ENCODE data around the gene NUTM1.
"Not testable (repeated sequence)": the region's sequence is repeated elsewhere in the genome, so short reads cannot be mapped to it uniquely, and the experiment has no call there.

Gene NUTM1

DNA sequence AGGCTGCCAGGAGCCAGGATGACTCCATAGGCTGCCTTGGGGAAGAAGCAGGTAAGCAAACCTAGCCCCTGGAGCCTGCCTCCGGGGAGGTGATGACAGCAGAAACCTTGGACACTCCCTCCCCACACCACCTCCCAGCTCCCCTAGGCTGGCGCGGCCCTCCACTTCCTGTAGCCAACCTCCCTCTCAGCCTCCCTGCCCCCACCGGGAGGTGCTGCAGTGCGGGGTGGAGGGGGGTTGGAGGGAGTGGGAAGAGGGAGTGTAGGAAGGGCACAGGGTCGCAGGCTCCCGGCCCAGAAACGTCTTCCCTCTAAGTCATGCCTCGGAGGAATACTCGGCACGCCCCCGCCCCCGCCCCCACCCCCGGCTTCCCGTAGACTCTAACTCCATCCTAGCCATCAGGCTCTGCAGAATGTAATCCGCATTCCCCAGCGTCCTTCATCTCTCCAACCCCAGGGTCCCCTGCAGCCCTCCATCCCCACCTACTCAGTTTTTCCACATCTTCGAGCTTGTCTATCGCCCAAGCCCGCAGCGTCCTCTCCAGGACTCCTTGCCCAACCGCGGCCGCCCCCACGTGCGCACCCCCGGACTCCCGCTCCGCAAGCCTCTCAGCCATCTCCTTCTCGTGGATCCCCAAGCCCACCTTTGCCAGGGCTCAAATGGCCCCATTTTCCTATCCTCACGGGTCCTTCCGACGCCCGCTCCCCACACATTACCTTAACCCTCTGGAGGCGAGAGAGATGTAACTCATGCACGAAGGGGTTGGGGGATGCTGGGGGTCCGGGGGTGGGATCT, 23.4 kb downstream of the NUTM1 start:
- peak; percentile 29 to 47 for DNase-seq

- peak; percentile 85 to 89 for DNase-seq
Observed at GRCh38 chr15:34367101-34368081, 24.3 kb downstream of the NUTM1 start, which contains the start of gene LPCAT4. Gene LPCAT4, minus strand, starts transcription at chr15:34367196. Its CDS starts 96 bp downstream, at chr15:34367100.

DNA sequence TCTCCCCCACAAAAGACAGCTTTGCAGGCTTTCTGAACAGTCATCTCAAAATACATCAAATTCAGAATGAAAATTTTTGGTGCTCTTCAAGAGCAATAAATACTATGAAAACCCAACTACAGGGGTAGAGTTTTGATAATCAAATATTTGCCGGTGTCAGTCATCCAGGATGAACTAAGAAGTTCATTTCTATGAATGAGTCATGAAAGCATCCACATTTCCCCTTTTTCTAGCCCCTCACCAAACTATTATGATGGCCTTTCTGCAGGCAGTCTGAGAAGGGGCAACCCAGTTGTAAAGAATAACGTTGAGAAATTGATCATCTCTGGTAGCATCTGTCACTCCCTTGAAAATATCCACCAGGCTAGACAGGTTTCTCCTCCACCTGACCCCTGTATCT, 27.0 kb downstream of the NUTM1 start:
- DNase-seq, result no peak

- no peak for DNase-seq
Observed at GRCh38 chr15:34370643-34371042, 27.5 kb downstream of the NUTM1 start.

GRCh38 chr15:34373951-34374350, 30.8 kb downstream of the NUTM1 start:
- no peak for DNase-seq

GRCh38 chr15:34374816-34375215, 31.7 kb downstream of the NUTM1 start:
- DNase-seq, result no peak

DNA sequence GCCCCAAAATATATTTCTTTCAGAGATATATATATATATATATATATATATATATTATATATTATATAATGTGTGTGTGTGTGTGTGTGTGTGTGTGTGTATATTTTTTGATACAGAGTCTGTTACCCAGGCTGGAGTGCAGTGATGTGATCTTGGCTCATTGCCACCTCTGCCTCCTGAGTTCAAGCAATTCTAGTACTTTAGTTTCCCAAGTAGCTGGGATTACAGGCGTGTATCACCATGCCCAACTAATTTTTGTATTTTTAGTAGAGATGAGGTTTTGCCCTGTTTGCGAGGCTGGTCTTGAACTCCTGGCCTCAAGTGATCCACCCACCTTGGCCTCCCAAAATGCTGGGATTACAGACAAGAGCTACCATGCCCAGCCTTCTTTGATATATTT, 32.4 kb downstream of the NUTM1 start:
- DNase-seq, result not testable (repeated sequence)

- no peak for DNase-seq
Observed at GRCh38 chr15:34376856-34377255, 33.7 kb downstream of the NUTM1 start.

DNA sequence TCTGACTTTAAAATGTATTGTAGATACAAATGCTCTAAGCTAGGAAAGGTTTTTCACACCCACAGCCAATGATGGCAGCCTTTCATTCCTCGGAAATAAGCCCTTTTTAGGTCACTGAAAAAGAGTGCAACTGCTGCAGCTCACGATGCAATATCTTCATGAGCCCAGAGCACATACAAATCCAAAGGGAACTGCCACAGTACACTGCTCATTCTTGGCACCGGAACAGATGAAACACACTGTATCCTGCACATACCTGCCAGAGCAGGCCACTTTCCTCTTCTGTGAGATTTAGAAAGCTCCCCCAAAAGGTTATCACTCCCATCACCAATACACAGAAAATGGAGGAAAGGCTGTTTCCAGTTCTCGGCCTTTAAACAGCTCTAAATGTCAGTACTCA, 37.4 kb downstream of the NUTM1 start:
- DNase-seq, result not testable (repeated sequence)

DNA sequence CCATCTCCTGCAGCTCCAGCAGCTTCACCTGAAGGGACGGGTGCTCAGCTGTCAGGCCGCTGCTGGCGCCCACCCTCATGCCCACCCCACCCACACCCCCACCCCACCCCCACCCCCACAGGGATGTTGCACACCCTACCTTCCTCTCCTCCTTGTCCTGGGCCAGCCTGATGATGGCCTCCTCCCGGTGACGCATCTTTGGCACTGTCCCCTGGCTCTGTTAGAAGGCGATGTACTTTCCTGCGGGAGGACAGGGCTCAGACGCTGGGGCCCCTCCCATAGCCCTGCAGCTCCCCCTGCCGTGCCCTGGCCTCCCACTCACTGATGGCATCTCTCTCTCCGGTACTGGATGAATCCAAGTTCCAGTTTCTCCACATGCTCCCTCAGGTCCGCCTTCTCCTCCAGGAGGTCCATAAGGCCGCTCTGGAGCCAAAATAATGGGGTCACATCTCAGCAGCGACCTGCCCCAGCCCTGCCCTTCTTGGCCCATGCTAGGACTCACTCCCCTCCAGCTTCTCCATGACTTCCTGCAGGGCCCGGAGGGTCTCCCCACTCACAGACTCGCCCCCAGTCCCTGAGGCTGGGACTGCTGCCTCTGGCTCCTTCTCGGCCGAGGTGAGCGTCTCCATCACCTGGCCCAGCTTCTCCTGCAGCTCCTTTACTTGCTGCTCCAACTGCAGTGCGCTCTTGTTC, 38.9 kb downstream of the NUTM1 start:
- not testable (repeated sequence) for DNase-seq

DNA sequence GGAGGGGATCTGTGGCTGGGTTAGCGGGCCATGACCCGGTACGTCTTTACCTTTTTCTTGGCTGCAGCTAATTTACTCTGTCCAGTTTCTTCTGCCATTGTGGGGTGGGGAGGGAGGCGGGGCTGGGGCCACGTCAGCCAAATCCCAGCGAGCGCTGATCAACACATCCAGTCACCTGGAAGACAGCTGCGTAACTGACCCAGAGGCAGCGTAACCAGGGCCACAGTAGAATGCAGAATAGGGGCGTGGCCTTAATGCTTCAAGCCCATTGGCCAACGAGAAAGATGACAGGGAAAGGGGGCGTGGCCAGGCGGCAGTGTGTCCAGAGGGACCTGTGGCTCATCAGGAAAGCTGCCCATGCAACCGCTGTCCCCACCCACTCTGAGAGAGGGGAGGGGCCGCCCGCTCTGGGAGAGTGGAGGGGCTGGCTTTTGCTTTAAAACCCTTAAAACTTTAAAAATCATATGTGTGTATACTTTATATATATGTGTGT, 46.5 kb downstream of the NUTM1 start:
- not testable (repeated sequence) for DNase-seq

DNA sequence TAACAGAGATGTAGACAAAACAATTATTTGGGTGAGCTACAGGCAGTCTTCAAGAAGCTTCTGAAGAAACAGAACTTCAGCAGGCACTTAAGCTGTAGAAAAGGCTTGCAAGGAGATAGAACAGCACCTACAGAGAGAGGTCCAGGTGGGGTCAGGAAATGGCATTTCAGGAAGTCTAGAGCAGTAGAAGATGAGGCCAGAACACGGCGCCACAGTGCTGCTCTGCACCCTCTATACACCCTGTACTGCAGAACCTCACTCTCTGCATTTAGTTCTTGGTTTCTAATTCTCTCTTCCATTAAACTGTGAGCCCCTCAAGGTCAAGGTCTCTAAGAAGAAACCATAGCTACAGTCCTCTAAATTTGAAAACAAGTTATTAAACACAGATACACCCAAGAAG, 49.9 kb downstream of the NUTM1 start:
- not testable (repeated sequence) for DNase-seq

DNA sequence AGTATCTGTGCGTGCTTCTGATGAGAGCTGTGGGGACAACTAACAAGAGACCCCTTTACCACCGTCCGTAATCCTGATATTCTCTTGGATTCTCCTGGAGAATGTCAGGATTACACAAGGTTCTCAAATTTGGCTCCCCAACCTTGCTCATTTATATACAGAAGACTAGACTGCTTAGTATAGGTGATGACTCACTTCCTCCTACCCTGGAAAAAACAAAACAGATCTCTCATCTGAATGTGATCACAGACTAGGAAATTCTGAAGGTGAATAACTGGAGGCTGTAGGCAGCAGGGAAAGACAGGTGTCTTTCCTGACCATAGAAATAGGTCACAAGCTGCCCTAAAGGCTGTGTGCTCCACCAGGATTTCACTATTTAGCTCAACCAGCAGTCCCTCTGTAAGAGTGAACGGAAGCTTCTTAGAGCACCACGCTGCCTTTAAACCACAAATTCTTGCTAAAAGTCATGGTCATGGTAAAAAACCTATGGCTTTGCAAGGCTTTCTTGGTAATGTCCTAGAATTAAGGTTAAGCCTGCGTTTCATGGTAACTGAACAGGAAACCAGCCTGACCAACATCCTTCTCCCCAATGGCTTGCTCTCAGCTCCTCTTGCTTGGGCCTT, 54.6 kb downstream of the NUTM1 start:
- peak in 1 of 2 donors; percentile 16 for DNase-seq

GRCh38 chr15:34403160-34403598, 60.1 kb downstream of the NUTM1 start:
- DNase-seq, result not testable (repeated sequence)

GRCh38 chr15:34403899-34404298, 60.8 kb downstream of the NUTM1 start:
- not testable (repeated sequence) for DNase-seq

Measured in activated CD4-positive, alpha-beta T cell treated with anti-CD3 and anti-CD28 coated beads for 4 hours (primary cell).